Measurements from ENCODE around the gene AP4M1.
"Not testable (repeated sequence)": the region's sequence is repeated elsewhere in the genome, so short reads cannot be mapped to it uniquely, and the experiment has no call there.

AP4M1 gene

DNA sequence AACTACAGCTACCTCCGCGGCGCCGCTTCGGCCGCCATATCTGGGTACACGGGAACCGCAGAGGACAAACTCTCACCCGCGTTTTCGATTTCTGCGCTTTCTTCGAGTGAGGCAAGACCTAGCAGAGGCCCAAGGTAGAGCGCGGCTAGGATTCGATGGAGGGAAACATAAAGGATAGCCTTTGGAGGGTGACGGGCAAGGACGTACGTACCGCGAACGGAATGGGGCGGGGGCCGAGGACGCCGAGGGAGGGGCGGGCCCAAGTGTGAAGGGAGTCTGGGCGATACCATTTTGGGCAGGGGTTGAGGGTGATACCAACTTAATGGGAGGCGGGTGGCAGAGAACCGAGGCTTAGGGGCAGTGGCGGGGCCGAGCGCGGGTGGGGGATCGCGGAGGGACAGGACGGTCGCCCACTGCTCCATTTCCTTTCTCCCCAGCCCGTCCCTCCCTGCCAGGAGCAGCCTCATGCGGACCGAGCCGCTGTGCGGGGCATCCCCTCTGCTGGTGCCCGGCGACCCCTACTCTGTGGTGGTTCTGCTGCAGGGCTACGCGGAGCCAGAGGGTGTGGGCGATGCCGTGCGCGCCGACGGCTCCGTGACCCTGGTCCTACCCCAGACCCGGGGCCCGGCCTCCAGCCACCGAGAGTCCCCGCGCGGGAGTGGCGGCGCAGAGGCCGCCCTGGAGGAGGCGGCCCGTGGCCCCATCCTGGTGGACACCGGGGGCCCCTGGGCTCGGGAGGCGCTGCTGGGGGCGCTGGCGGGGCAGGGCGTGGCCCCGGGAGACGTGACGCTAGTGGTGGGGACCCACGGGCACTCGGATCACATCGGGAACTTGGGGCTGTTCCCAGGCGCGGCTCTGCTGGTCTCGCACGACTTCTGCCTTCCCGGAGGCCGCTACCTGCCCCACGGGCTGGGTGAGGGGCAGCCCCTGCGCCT is 25.8 kb downstream of the AP4M1 start, which contains the start of gene MBLAC1:
TSS of gene MBLAC1 (plus strand) at position 37 of the 935 bp plus-strand sequence. CDS start at position 466, 429 bp downstream.
- peak within 1 kb of the TSS; percentile 99 for H3K4me2 ChIP-seq (ENCODE audit: low read length)
- H3K9ac ChIP-seq (ENCODE audit: low read depth, low read length), result peak within 1 kb of the TSS; percentile 98
- peaks cover 10% of the 10 kb centered on the region for H3K4me1 ChIP-seq (ENCODE audit: control insufficient read depth, insufficient read depth, low read length)
- H3K4me3 ChIP-seq (ENCODE audit: low read length), result peak within 1 kb of the TSS; percentile 100
- H3K36me3 ChIP-seq (ENCODE audit: insufficient read depth, low read length), result peaks cover 14% of the 10 kb centered on the region
- no peaks in the 10 kb centered on the region for H3K9me3 ChIP-seq (replicated peaks; ENCODE audit: low read length)
- H3K27me3 ChIP-seq (ENCODE audit: control insufficient read depth, insufficient read depth, low read length), result no peaks in the 10 kb centered on the region

DNA sequence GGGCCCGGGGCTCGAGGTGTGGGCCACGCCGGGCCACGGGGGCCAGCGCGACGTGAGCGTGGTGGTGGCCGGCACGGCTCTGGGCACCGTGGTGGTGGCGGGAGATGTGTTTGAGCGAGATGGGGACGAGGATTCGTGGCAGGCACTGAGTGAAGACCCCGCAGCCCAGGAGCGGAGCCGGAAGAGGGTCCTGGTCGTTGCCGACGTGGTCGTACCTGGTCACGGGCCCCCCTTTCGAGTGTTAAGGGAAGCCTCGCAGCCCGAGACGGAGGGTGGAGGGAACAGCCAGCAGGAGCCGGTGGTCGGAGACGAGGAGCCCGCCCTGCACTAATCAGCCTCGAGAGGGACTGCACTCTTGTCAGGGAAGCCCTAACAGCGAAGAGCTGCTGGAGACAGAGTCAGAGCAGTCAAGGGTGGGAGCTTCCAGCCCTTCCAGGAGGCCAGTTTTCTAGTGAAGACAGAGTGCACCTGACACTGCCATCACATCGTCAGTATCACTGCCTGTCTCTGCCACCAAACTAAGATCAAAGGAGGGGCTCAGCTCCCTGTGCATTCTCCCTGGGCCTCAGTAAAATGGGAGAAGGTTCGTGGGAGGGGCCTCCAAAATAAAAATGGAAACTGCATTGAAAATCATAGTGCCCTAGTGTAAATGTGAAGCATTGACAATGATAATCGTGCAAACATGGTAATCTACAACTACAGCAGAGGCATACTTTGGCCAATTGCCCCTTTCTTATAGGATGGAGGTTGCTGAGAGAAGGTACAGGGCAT is 26.6 kb downstream of the AP4M1 start:
- Histone ChIP-seq H3K4me3 (ENCODE audit: low read length) (peak overlapping the region; percentile 100), H3K9me3 (replicated peaks; ENCODE audit: low read length) (no peaks in the 10 kb centered on the region), H3K9ac (ENCODE audit: low read depth, low read length) (peak overlapping the region; percentile 98), H3K27me3 (ENCODE audit: control insufficient read depth, insufficient read depth, low read length) (no peaks in the 10 kb centered on the region), H3K36me3 (ENCODE audit: insufficient read depth, low read length) (peaks cover 8% of the 10 kb centered on the region), H3K4me1 (ENCODE audit: control insufficient read depth, insufficient read depth, low read length) (peaks cover 10% of the 10 kb centered on the region), H3K4me2 (ENCODE audit: low read length) (peak overlapping the region; percentile 99)

DNA sequence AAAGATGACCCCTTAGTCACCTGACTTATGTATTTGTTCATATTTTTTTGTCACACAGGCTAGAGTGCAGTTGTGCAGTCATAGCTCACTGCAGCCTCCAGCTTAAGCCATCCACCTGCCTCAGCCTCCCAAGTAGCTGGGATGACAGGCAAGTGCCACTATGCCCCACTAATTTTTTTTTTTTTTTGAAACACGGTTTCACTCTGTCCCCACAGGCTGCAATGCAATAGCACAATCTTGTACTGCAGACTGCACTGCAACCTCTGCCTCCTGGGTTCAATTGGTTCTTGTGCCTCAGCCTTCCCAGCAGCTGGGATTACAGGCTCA is 27.2 kb downstream of the AP4M1 start:
- Histone ChIP-seq H3K9ac (ENCODE audit: low read depth, low read length) (no peak overlapping the region), H3K4me2 (ENCODE audit: low read length) (peak overlapping the region; percentile 99), H3K4me1 (ENCODE audit: control insufficient read depth, insufficient read depth, low read length) (peaks cover 10% of the 10 kb centered on the region), H3K36me3 (ENCODE audit: insufficient read depth, low read length) (peaks cover 8% of the 10 kb centered on the region), H3K4me3 (ENCODE audit: low read length) (no peak overlapping the region), H3K9me3 (replicated peaks; ENCODE audit: low read length) (no peaks in the 10 kb centered on the region), H3K27me3 (ENCODE audit: control insufficient read depth, insufficient read depth, low read length) (no peaks in the 10 kb centered on the region)

DNA sequence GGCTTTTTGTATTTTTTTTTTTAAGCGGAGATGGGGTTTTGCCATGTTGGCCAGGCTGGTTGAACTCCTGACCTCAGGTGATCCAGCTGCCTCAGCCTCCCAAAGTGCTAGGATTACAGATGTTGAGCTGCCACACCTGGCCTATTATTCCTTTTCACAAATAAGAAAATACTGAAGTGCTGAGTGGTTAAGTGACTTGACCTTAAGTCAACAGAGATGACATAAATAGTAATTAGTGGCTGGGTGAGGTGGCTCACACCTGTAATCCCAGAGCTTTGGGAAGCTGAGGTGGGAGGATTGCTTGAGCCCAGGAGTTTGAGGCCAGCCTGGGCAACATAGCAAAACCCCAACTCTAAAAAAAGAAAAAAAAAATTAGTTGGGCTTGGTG is 28.8 kb downstream of the AP4M1 start:
- H3K4me3 ChIP-seq (ENCODE audit: low read length); H3K27me3 ChIP-seq (ENCODE audit: control insufficient read depth, insufficient read depth, low read length); H3K9ac ChIP-seq (ENCODE audit: low read depth, low read length); H3K9me3 ChIP-seq (replicated peaks; ENCODE audit: low read length); H3K36me3 ChIP-seq (ENCODE audit: insufficient read depth, low read length); H3K4me1 ChIP-seq (ENCODE audit: control insufficient read depth, insufficient read depth, low read length); H3K4me2 ChIP-seq (ENCODE audit: low read length): not testable (repeated sequence)

DNA sequence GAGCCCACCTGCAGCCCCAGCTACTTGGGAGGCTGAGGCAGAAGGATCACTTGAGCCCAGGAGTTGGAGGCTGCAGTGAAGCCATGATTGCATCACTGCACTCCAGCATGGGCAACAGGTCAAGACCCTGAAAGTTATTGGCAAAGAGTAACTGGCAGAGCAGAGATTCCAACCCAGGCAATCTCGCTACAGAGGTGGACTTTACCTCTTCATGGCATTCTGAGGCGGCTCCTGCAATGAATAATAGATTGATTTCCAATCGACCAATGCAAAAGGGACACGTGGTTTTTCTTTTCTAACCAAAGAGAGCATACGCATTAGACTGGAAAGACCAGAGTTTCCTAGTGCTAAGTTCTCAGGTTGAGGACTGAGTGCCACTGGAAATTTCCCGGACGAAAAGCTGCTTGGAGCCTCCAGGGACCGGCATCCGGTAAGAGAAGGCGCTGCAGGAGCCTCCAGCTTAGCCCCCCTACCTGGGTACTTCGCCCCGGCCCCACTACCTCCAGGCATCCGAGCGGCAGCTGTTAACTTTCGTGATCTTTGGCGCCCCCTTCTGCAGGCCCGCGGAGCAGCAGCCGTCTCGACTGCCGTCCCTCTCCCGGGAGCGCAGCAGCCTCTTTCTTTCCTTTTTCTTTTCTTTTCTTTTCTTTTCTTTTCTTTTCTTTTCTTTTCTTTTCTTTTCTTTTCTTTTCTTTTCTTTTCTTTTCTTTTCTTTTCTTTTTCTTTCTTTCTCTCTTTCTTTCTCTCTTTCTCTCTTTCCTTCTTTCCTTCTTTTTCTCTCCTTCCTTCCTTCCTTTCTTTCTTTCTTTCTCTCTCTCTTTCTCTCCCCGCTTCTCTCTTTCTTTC is 29.4 kb downstream of the AP4M1 start:
- H3K4me3 ChIP-seq (ENCODE audit: low read length), result no peak overlapping the region

DNA sequence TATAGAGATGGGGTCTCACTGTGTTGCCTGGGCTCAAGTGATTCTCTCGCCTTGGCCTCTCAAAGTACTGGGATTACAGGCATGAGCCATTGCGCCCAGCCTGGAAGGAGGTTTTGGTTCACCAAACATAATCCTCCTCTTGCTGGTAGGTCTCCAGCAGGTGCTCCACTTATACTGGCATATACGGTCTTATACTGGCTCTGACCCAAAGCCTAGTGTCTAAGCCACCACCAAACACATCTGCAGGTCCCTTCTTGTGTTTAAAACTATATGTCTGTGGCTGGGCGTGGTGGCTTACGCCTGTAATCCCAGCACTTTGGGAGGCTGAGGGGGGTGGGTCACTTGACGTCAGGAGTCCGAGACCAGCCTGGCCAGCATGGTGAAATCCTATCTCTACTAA is 30.7 kb downstream of the AP4M1 start:
- Histone ChIP-seq H3K4me3 (ENCODE audit: low read length) (no peak overlapping the region), H3K36me3 (ENCODE audit: insufficient read depth, low read length) (no peaks in the 10 kb centered on the region), H3K27me3 (ENCODE audit: control insufficient read depth, insufficient read depth, low read length) (peaks cover 3% of the 10 kb centered on the region), H3K4me1 (ENCODE audit: control insufficient read depth, insufficient read depth, low read length) (peaks cover 7% of the 10 kb centered on the region), H3K9ac (ENCODE audit: low read depth, low read length) (no peak overlapping the region), H3K9me3 (replicated peaks; ENCODE audit: low read length) (no peaks in the 10 kb centered on the region), H3K4me2 (ENCODE audit: low read length) (no peak overlapping the region)

More for the DNA sequence above, 29.4 kb downstream of the AP4M1 start:
- H3K4me2 ChIP-seq (ENCODE audit: low read length), result peak overlapping the region; percentile 73
- H3K36me3 ChIP-seq (ENCODE audit: insufficient read depth, low read length), result no peaks in the 10 kb centered on the region
- no peaks in the 10 kb centered on the region for H3K9me3 ChIP-seq (replicated peaks; ENCODE audit: low read length)
- H3K9ac ChIP-seq (ENCODE audit: low read depth, low read length), result no peak overlapping the region
- peaks cover 10% of the 10 kb centered on the region for H3K4me1 ChIP-seq (ENCODE audit: control insufficient read depth, insufficient read depth, low read length)
- H3K27me3 ChIP-seq (ENCODE audit: control insufficient read depth, insufficient read depth, low read length), result peaks cover under 1% of the 10 kb centered on the region

DNA sequence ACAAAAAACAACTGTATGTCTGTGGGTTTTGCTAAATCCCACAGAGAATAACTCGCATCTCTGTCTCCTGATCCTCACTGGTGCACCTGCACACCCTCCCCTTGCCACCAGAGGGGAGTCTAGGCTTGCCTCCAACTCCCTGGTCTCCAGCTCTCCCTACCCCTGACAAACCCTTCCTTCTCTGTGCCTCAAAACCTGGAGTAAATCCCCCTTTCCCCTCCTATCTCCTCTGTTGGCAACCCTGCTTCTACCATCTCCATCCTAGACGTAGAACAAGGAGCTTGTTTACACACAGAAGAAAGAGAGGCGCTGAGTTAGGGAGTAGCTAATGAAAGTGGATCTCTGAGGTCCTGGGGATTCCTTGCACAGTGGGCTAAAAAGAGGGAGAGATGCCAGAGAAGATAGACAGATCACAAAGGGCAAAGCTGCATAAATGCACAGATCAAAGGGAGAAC is 31.3 kb downstream of the AP4M1 start:
- H3K9ac ChIP-seq (ENCODE audit: low read depth, low read length), result no peak overlapping the region
- H3K4me3 ChIP-seq (ENCODE audit: low read length), result no peak overlapping the region
- H3K27me3 ChIP-seq (ENCODE audit: control insufficient read depth, insufficient read depth, low read length), result peaks cover 3% of the 10 kb centered on the region
- H3K4me1 ChIP-seq (ENCODE audit: control insufficient read depth, insufficient read depth, low read length), result peaks cover 6% of the 10 kb centered on the region
- H3K9me3 ChIP-seq (replicated peaks; ENCODE audit: low read length), result no peaks in the 10 kb centered on the region
- no peaks in the 10 kb centered on the region for H3K36me3 ChIP-seq (ENCODE audit: insufficient read depth, low read length)
- no peak overlapping the region for H3K4me2 ChIP-seq (ENCODE audit: low read length)

DNA sequence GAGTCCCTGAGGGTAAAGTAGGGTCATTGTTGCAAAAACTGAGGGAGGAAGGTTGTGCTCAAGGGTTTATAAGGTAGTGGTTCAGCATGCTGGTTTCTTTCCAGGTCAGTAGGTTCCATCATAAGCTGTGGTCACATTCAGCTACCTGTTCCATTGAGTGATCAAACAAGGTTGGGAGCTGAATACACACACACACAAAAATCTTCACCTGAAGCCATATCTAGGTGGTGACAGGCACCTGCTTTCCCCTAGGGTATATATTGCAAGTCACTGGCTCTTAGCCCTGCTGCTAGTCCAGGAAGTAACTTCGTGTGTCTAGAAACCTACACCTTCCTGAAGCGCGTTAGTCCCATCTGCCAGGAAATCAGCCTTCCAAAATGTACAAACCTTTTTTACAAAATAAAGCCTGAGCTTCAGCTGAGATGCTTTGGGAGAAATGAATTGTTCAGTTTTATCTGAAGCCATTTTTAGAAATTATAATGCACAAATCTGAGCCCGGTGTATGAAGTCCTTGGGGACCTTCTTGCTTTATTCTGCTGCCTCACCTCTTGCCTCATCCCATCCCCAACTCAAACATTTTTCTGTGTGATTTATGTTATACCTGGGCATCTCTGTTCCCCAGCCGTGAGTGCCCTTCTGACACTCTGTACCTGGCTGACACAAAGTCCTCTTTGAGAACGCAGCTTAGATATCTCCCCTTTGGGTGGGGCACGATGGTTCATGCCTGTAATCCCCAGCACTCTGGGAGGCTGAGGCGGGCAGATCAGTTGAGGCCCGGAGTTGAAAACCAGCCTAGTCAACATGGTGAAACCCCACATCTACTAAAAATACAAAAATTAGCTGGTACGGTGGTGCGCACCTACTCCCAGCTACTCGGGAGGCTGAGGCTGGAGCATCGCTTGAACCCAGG is 36.7 kb downstream of the AP4M1 start:
- no peaks in the 10 kb centered on the region for H3K36me3 ChIP-seq (ENCODE audit: insufficient read depth, low read length)
- H3K4me1 ChIP-seq (ENCODE audit: control insufficient read depth, insufficient read depth, low read length), result no peaks in the 10 kb centered on the region
- no peaks in the 10 kb centered on the region for H3K9me3 ChIP-seq (replicated peaks; ENCODE audit: low read length)
- no peak overlapping the region for H3K4me3 ChIP-seq (ENCODE audit: low read length)
- H3K27me3 ChIP-seq (ENCODE audit: control insufficient read depth, insufficient read depth, low read length), result peaks cover 20% of the 10 kb centered on the region
- H3K4me2 ChIP-seq (ENCODE audit: low read length), result no peak overlapping the region
- H3K9ac ChIP-seq (ENCODE audit: low read depth, low read length), result no peak overlapping the region

DNA sequence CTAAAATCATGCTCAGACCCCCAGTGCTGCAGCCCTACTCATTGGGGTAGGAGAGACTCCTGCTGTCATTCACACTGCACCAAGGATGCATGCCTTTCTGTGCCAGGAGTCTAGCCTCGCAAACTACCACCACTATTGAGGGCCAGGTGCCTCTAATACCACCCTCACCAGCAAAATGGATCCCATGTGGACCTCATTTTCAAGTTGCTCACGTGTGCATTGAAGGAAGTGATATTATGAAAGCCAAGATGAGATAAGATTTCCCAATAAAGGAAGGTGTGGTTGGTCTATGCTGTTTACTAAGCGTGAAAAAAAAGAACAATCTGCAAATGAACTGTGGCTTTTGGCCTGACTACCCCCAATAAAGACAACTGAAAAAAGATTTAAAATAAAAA is 40.1 kb downstream of the AP4M1 start:
- Histone ChIP-seq H3K27me3 (ENCODE audit: control insufficient read depth, insufficient read depth, low read length) (peaks cover 17% of the 10 kb centered on the region), H3K36me3 (ENCODE audit: insufficient read depth, low read length) (no peaks in the 10 kb centered on the region), H3K9me3 (replicated peaks; ENCODE audit: low read length) (no peaks in the 10 kb centered on the region), H3K4me3 (ENCODE audit: low read length) (no peak overlapping the region), H3K4me1 (ENCODE audit: control insufficient read depth, insufficient read depth, low read length) (no peaks in the 10 kb centered on the region), H3K4me2 (ENCODE audit: low read length) (no peak overlapping the region), H3K9ac (ENCODE audit: low read depth, low read length) (no peak overlapping the region)

DNA sequence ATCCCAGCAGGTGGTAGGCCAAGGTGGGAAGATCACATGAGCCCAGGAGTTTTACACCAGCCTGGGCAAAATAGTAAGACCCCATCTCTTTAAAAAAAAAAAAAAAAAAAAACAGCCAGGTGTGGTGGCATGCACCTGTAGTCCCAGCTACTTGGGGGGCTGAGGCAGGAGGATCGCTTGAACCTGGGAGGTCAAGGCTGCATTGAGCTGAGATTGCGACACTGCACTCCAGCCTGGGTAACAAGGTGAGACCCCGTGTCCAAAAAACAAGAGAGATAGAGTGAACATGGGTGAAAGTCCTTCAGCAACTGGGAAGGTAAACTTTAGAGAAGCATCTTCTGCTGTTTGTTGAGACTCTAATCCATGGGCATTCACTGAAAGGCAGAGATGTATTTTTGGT is 41.0 kb downstream of the AP4M1 start:
- Histone ChIP-seq H3K27me3 (ENCODE audit: control insufficient read depth, insufficient read depth, low read length) (peaks cover 17% of the 10 kb centered on the region), H3K4me3 (ENCODE audit: low read length) (no peak overlapping the region), H3K9ac (ENCODE audit: low read depth, low read length) (no peak overlapping the region), H3K4me1 (ENCODE audit: control insufficient read depth, insufficient read depth, low read length) (no peaks in the 10 kb centered on the region), H3K4me2 (ENCODE audit: low read length) (no peak overlapping the region), H3K36me3 (ENCODE audit: insufficient read depth, low read length) (no peaks in the 10 kb centered on the region), H3K9me3 (replicated peaks; ENCODE audit: low read length) (no peaks in the 10 kb centered on the region)

Measured in skeletal muscle satellite cell (primary cell).